Tibial artery (tissue), 4 donors: Measurements from ENCODE around the gene PRKAG1.

Source experiments
- DNase-seq, 2 donors: peaks; one replicate each; pipeline ENCODE4 v3.0.0-alpha.2; 2019
- H3K27ac ChIP-seq, 2 donors: fragments of 200-600 bp; sonication (generic) in 1 of 2; 1 replicate in 1 of 2; 2 replicates in 1 of 2; pipeline ENCODE4 v1.5.1; 2018 to 2019; ENCODE audit warnings: mild to moderate bottlenecking in 1 of 2
- H3K27me3 ChIP-seq, 2 donors: fragments of 200-600 bp; sonication (generic) in 1 of 2; one replicate each; pipeline versions ENCODE4 v1.5.1 to v1.6.0; 2016 to 2019
- H3K36me3 ChIP-seq, 3 donors: fragments of 200-600 bp; sonication (generic) in 2 of 3; one replicate each; pipeline ENCODE4 v1.5.1; 2016 to 2019; ENCODE audit warnings: mild to moderate bottlenecking in 2 of 3
- H3K4me1 ChIP-seq, 4 donors: fragments of 200-600 bp; sonication (generic) in 2 of 4; 1 replicate in 3 of 4; 2 replicates in 1 of 4; pipeline ENCODE4 v1.5.1; 2016 to 2019
- H3K4me3 ChIP-seq, 2 donors: fragments of 200-600 bp; sonication (generic) in 1 of 2; 1 replicate in 1 of 2; 2 replicates in 1 of 2; pipeline ENCODE4 v1.5.1; 2018 to 2019; ENCODE audit warnings: mild to moderate bottlenecking in 2 of 2
- H3K9me3 ChIP-seq, 3 donors: fragments of 200-600 bp; sonication (generic) in 1 of 3; one replicate each; pipeline ENCODE4 v1.5.1; 2016 to 2019
- intact Hi-C: fragments of 100-400 bp; cut with DNase I; formaldehyde crosslinking; loops from one replicate; pipeline ENCODE4 v1.15.0; 2023; ENCODE audit warnings: low total_unique reads
- TF ChIP-seq, protein P1 (sequence below), 2 experiments: fragments of 200-600 bp in 1 of 2; fragments of 450-650 bp in 1 of 2; IDR thresholded peaks; one replicate each; pipeline ENCODE4 v1.5.1; 2017 to 2019; ENCODE audit warnings: antibody characterized with exemption in 2 of 2, mild to moderate bottlenecking in 1 of 2, moderate library complexity in 1 of 2

PRKAG1 gene

DNA sequence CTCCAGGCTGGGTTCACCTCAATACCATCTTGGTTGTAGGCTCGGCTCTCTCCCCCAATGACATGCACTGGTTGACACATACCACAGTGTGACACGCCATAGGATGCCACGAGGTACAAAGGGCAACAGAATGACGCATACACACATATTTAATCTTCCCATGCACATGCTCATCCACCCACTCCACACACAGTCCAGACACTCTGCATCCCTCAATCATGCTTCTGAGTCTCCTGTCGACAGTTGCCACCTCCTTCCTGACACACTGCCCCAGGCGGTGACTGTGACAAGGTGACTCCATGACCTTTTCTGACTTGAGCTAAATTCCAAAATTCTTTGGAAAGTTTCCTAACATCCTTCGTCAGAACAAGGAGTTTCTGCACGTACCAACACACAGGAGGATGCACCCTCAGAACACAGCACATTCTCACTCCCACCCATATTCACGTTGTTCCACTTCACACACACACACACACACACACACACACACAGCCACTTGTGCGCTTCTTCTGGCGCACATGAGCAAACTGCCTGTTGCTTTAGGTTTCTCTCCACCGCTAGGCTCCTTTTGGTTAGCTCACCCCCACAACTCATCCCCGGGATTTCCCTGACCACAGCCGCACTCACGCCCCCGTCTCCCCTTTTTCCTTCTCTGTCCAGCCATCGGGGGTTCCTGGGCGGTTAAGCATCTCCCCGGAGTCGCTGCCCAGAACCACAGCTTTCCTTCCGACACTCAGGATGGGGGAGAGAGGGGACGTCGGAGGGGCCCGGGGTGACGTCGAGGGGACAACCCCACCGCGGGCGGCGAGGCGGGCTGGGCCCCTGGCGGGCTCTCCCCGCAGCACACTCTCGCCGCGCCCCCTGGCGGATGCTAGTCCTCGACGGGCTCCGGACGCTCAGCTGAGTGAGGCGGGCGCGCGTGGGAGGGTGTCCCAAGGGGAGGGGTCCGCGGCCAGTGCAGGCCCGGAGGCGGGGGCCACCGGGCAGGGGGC is 41.0 kb downstream of the PRKAG1 start:
- Histone ChIP-seq H3K4me3 (peak overlapping the region in 1 of 2 donors; percentile 35), H3K9me3 (no peaks in the 10 kb centered on the region), H3K36me3 (no peaks in the 10 kb centered on the region), H3K27ac (no peak overlapping the region), H3K4me1 (peaks cover 11 to 52% (median 45%) of the 10 kb centered on the region in 4 donors), H3K27me3 (peaks cover 13 to 100% of the 10 kb centered on the region in 2 donors)
- intact Hi-C loops = no loop called here
- TF ChIP-seq, protein P1, sequence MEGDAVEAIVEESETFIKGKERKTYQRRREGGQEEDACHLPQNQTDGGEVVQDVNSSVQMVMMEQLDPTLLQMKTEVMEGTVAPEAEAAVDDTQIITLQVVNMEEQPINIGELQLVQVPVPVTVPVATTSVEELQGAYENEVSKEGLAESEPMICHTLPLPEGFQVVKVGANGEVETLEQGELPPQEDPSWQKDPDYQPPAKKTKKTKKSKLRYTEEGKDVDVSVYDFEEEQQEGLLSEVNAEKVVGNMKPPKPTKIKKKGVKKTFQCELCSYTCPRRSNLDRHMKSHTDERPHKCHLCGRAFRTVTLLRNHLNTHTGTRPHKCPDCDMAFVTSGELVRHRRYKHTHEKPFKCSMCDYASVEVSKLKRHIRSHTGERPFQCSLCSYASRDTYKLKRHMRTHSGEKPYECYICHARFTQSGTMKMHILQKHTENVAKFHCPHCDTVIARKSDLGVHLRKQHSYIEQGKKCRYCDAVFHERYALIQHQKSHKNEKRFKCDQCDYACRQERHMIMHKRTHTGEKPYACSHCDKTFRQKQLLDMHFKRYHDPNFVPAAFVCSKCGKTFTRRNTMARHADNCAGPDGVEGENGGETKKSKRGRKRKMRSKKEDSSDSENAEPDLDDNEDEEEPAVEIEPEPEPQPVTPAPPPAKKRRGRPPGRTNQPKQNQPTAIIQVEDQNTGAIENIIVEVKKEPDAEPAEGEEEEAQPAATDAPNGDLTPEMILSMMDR (IDR thresholded peaks at IDR 0.05) = peak; percentile 62 to 76
- DNase-seq = no peak

DNA sequence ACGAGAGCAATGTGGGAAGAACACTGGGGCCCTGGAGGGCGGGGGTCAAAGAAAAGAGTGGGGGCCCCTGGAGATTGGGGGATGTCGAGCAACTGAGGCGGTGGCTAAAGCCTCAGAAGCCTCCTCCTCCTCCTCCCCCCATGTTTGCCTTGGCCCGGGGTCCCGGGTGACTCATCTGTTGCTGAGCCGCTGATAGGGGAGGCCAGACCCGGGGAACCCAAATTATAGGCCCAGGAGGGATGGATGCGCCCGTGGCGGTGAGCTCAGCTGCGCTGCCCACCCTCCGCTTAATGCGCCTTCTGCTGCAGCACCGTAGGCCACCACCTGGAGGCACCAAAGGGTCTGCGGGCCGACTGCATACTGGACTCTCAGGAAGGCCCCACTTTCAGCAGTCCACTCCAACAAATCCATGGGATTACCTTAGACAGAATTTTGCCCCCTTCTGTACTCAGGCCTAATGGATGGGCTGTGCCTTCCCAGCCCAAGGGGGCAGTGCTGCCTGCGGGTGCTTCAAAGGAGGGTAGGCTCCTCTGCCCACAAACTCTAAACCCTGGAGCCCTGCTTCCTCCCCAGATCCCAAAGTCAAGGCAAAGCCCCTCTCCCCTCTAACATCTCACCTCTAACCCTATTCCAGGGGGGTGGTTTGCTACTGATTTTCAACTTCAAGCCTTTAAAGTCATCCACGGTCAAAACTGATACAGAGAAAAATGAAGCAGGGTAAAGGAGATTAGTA is 44.5 kb downstream of the PRKAG1 start:
- peak in 1 of 2 donors; percentile 78 for DNase-seq
- TF ChIP-seq, protein P1 (IDR thresholded peaks at IDR 0.05) = peak; percentile 48 to 56
- H3K4me1 ChIP-seq = peaks cover 10 to 53% (median 47%) of the 10 kb centered on the region in 4 donors
- no peak overlapping the region for H3K4me3 ChIP-seq
- H3K27ac ChIP-seq = no peak overlapping the region
- no peaks in the 10 kb centered on the region for H3K36me3 ChIP-seq
- peaks cover 13 to 100% of the 10 kb centered on the region in 2 donors for H3K27me3 ChIP-seq
- intact Hi-C loops = no loop called here
- H3K9me3 ChIP-seq = no peaks in the 10 kb centered on the region

DNA sequence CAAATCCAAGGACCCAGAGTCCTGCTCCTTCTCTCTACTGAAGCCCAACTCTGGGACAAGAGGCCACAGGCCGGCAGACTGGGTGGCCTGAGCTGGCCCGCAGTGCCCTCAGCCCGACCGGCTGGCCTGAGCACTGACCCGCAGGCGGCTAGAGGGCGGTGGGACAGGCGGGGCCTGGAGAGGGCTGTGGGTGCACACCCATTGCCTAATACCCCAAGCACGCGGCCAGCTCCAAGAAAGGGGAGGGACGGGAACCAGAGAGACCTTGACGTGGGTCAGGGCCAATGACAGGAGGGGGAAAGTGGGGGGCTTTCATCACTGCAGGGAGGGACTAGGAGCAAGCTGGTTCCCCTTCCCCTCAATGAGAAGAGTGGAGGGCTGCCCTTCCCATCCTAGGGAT is 45.0 kb downstream of the PRKAG1 start:
- Histone ChIP-seq H3K27ac (no peak overlapping the region), H3K4me1 (peaks cover 4 to 47% (median 42%) of the 10 kb centered on the region in 4 donors), H3K36me3 (no peaks in the 10 kb centered on the region), H3K27me3 (peaks cover 11 to 96% of the 10 kb centered on the region in 2 donors), H3K9me3 (no peaks in the 10 kb centered on the region), H3K4me3 (no peak overlapping the region)
- intact Hi-C loops = no loop called here
- DNase-seq = peak in 1 of 2 donors; percentile 83
- TF ChIP-seq, protein P1 (IDR thresholded peaks at IDR 0.05) = no peak

DNA sequence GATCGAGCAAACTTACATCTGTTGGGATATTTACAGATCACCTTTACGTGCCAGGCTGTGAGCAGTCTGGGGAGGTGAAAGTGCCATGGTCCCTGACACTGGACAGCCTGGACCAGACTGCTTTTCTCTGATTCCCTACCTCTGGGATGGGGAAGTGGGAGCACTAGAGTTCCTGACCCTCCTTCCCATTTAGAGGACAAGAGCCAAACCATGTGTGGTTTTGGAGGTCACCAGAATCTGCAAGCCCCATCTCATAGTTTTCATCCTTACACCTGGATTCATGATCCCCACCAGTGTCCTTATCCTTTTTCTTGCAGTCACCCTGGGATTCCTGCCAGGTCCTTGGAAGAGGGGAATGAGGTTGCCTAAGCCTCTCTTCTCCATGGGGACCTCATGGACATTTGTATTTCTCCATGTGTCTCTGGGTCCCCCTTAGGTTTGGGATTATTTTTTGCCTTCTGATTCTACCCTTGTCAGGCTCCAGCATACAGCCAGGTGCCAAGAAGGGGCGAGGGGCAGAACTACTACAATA is 45.6 kb downstream of the PRKAG1 start:
- Histone ChIP-seq H3K36me3 (no peaks in the 10 kb centered on the region), H3K27ac (no peak overlapping the region), H3K9me3 (no peaks in the 10 kb centered on the region), H3K4me3 (no peak overlapping the region), H3K4me1 (peaks cover 0 to 42% (median 37%) of the 10 kb centered on the region in 4 donors), H3K27me3 (peaks cover 7 to 91% of the 10 kb centered on the region in 2 donors)
- DNase-seq = peak in 1 of 2 donors; percentile 67
- TF ChIP-seq, protein P1 (IDR thresholded peaks at IDR 0.05) = no peak
- intact Hi-C loops = no loop called here

DNA sequence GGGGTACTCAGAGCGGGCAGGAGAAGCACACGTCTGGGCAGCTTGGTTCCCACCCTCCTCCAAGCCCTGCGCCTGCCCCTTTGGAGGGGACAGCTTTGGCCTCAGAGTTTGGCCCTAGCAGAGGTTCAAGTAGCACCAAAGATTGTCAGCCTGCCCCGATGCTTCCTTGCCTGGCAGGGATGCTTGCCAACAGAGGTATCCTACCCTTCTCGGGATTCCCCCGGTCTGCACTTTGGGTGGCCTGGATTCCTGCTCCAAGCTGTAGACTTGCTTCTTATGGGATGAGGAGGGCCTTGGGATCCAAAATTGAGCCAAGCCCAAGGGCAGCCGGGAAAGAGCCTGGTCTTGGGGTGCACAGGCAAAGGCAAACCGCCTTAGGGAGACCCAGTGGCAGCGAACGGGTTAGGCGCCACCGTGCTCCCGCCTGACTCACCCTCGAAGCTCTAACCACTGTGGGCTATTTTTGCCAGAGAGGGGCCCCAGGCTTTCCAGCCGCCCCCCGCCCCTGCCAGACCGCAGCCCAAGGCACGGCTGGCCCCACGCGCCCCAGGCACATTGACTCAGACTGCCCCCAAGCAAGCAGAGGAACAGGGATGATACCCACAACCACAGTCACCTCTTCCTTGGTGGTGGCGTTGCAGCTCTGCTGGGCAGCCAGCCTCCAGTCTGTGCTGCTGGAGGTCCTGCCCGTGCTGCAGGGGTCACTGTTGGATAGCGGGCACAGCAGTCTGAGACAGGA is 46.2 kb downstream of the PRKAG1 start:
- Histone ChIP-seq H3K4me3 (no peak overlapping the region), H3K36me3 (no peaks in the 10 kb centered on the region), H3K9me3 (no peaks in the 10 kb centered on the region), H3K4me1 (peaks cover 0 to 38% (median 32%) of the 10 kb centered on the region in 4 donors), H3K27me3 (peaks cover 4 to 85% of the 10 kb centered on the region in 2 donors), H3K27ac (no peak overlapping the region)
- intact Hi-C loops = no loop called here
- TF ChIP-seq, protein P1 (IDR thresholded peaks at IDR 0.05) = no peak
- DNase-seq = no peak
